CD14-positive monocyte (primary cell): ENCODE measurements around the gene RTP1. TPM values are rescaled to one million over a fixed set of nuclear protein-coding genes. Genes with fewer than 3 reads are reported as not detected.

Experiments
- DNase-seq, 3 donors: peaks; one replicate each; pipeline ENCODE4 v3.0.0-alpha.2; 2011 to 2022
- H2AFZ ChIP-seq: 2 replicates; pipeline ENCODE4 v1.6.0; 2012; ENCODE audit warnings: mild to moderate bottlenecking, low read depth, low read length, inconsistent platforms; ENCODE audit not compliant: insufficient read depth, poor library complexity, severe bottlenecking
- H3K27ac ChIP-seq, 2 donors: 1 replicate in 1 of 2; 2 replicates in 1 of 2; pipeline ENCODE4 v1.5.1; 2012 to 2013; ENCODE audit warnings: low read length in 2 of 2, control low read depth in 1 of 2, inconsistent platforms in 1 of 2, low read depth in 1 of 2, mild to moderate bottlenecking in 1 of 2
- H3K27me3 ChIP-seq, 2 donors: one replicate each; pipeline versions ENCODE4 v1.6.0 to v1.6.1; 2011 to 2013; ENCODE audit warnings: low read length in 2 of 2; ENCODE audit not compliant: control insufficient read depth in 2 of 2, insufficient read depth in 2 of 2
- H3K36me3 ChIP-seq, 2 donors: replicated peaks in 1 of 2; 1 replicate in 1 of 2; 2 replicates in 1 of 2; pipeline versions ENCODE4 v1.5.1 to v1.6.1; 2012 to 2013; ENCODE audit warnings: low read length in 2 of 2, control low read depth in 1 of 2, inconsistent platforms in 1 of 2, mild to moderate bottlenecking in 1 of 2; ENCODE audit not compliant: insufficient read depth in 2 of 2, control insufficient read depth in 1 of 2
- H3K4me1 ChIP-seq, 2 donors: 1 replicate in 1 of 2; 2 replicates in 1 of 2; pipeline versions ENCODE4 v1.5.1 to v1.6.1; 2012 to 2013; ENCODE audit warnings: low read length in 2 of 2, control low read depth in 1 of 2, inconsistent platforms in 1 of 2, mild to moderate bottlenecking in 1 of 2, moderate library complexity in 1 of 2; ENCODE audit not compliant: insufficient read depth in 2 of 2, control insufficient read depth in 1 of 2
- H3K4me2 ChIP-seq: replicated peaks from 2 replicates; pipeline ENCODE3; 2012; ENCODE audit warnings: low read length, moderate library complexity, mild to moderate bottlenecking; ENCODE audit not compliant: poor library complexity, severe bottlenecking; ENCODE audit errors: extremely low read depth
- H3K4me3 ChIP-seq, 3 experiments: fragments of 200-600 bp in 1 of 3; sonication (generic) in 1 of 3; replicated peaks in 1 of 3; 1 replicate in 2 of 3; 2 replicates in 1 of 3; pipeline ENCODE4 v1.5.1; 2011 to 2013; ENCODE audit warnings: low read length in 3 of 3, mild to moderate bottlenecking in 3 of 3, control low read depth in 2 of 3, low read depth in 2 of 3, inconsistent platforms in 1 of 3, moderate library complexity in 1 of 3
- H3K79me2 ChIP-seq: 2 replicates; pipeline ENCODE4 v1.6.0; 2012; ENCODE audit warnings: mild to moderate bottlenecking, control low read depth, inconsistent platforms, low read length, moderate library complexity; ENCODE audit not compliant: insufficient read depth
- H3K9ac ChIP-seq: 2 replicates; pipeline ENCODE4 v1.6.0; 2017; ENCODE audit warnings: low read length, mild to moderate bottlenecking; ENCODE audit not compliant: insufficient read depth, poor library complexity, severe bottlenecking
- H3K9me3 ChIP-seq, 2 donors: replicated peaks in 1 of 2; 1 replicate in 1 of 2; 2 replicates in 1 of 2; pipeline versions ENCODE4 v1.5.1 to v1.6.1; 2012 to 2013; ENCODE audit warnings: low read length in 2 of 2, control low read depth in 1 of 2; ENCODE audit not compliant: control insufficient read depth in 1 of 2, insufficient read depth in 1 of 2
- H4K20me1 ChIP-seq: 2 replicates; pipeline ENCODE4 v1.6.0; 2012; ENCODE audit warnings: mild to moderate bottlenecking, low read length, control low read depth, moderate library complexity; ENCODE audit not compliant: insufficient read depth
- H3K27ac Mint-ChIP-seq, 7 donors: one replicate each; pipeline ENCODE4 v1.8.0; 2020; ENCODE audit warnings: mild to moderate bottlenecking in 7 of 7, mixed read lengths in 7 of 7, moderate library complexity in 6 of 7, inconsistent platforms in 2 of 7
- H3K27me3 Mint-ChIP-seq, 3 donors: one replicate each; pipeline ENCODE4 v1.8.0; 2021 to 2022; ENCODE audit warnings: low read depth in 3 of 3, mild to moderate bottlenecking in 3 of 3, mixed read lengths in 3 of 3, moderate library complexity in 3 of 3, inconsistent platforms in 1 of 3
- H3K36me3 Mint-ChIP-seq, 2 donors: one replicate each; pipeline ENCODE4 v1.8.0; 2020; ENCODE audit warnings: mixed read lengths in 2 of 2, inconsistent platforms in 1 of 2, mild to moderate bottlenecking in 1 of 2
- H3K4me1 Mint-ChIP-seq: one replicate; pipeline ENCODE4 v1.8.0; 2020; ENCODE audit warnings: mild to moderate bottlenecking, mixed read lengths
- H3K4me3 Mint-ChIP-seq, 2 donors: one replicate each; pipeline ENCODE4 v1.8.0; 2020; ENCODE audit warnings: mild to moderate bottlenecking in 2 of 2, mixed read lengths in 2 of 2, moderate library complexity in 1 of 2
- H3K9me3 Mint-ChIP-seq, 7 donors: one replicate each; pipeline ENCODE4 v1.8.0; 2020 to 2022; ENCODE audit warnings: mixed read lengths in 7 of 7, mild to moderate bottlenecking in 6 of 7, moderate library complexity in 6 of 7, inconsistent platforms in 2 of 7
- CTCF ChIP-seq: fragments of 200-600 bp; IDR thresholded peaks from one replicate; pipeline ENCODE4 v1.8.0; 2022; ENCODE audit warnings: antibody characterized with exemption, mild to moderate bottlenecking
- WGBS: methylation state at CpG from one replicate; pipeline ENCODE4 v1.1.5; 2013; ENCODE audit warnings: missing lambda C conversion rate; ENCODE audit not compliant: insufficient coverage; 5-methylcytosine and 5-hydroxymethylcytosine counted together
- intact Hi-C, 2 donors: fragments of 100-400 bp; cut with micrococcal nuclease; formaldehyde crosslinking; loops; one replicate each; pipeline versions ENCODE4 v1.15.0 to v1.15.1; 2023
- polyA plus RNA-seq, 3 donors: library from polyadenylated mRNA; depleted of rRNA in 1 of 3; unstranded in 2 of 3; stranded (reverse) in 1 of 3; fragments of 300-500 nt in 2 of 3; fragments of >200 nt in 1 of 3; fragmentation: Illumina TruSeq in 2 of 3; gene quantifications; 1 replicate in 2 of 3; 2 replicates in 1 of 3; pipeline ENCODE4 v1.2.3, GENCODE V29; 2012 to 2021

RTP1 gene
- polyA plus RNA-seq, 3 donors, result not detected

- Histone ChIP-seq H3K36me3 (no peaks in the 10 kb centered on the region), H3K4me1 (no peaks in the 10 kb centered on the region), H3K79me2 (no peaks in the 10 kb centered on the region), H4K20me1 (no peaks in the 10 kb centered on the region), H3K27ac (no peak overlapping the region), H3K27me3 (no peaks in the 10 kb centered on the region), H3K9ac (no peak overlapping the region), H2AFZ (no peak overlapping the region), H3K4me3 (no peak overlapping the region), H3K9me3 (peaks cover 5 to 10% of the 10 kb centered on the region in 2 donors), H3K4me2 (no peak overlapping the region)
- peak; percentile 5 to 31 (median 22) for DNase-seq
- WGBS, result 78% methylated on average over 2 of the region's 2 CpGs
- no peak overlapping the region for H3K4me3 Mint-ChIP-seq
- H3K9me3 Mint-ChIP-seq, result peaks cover 4 to 16% (median 7%) of the 10 kb centered on the region in 7 donors
- intact Hi-C loops, result no loop called here
- no peaks in the 10 kb centered on the region for H3K4me1 Mint-ChIP-seq
- H3K27me3 Mint-ChIP-seq, result peaks cover 2 to 7% (median 2%) of the 10 kb centered on the region in 3 donors
- H3K27ac Mint-ChIP-seq, result peak overlapping the region in 1 of 7 donors; percentile 34
- peak; percentile 37 for TF ChIP-seq CTCF
- no peaks in the 10 kb centered on the region for H3K36me3 Mint-ChIP-seq
These were observed 46.7 kb upstream of the RTP1 start for GRCh38 chr3:187150599-187150998.

- Mint-ChIP-seq H3K9me3 (peaks cover 7 to 27% (median 15%) of the 10 kb centered on the region in 7 donors), H3K36me3 (no peaks in the 10 kb centered on the region), H3K27me3 (peaks cover 0 to 7% (median 6%) of the 10 kb centered on the region in 3 donors), H3K27ac (peak overlapping the region in 1 of 7 donors; percentile 8), H3K4me3 (no peak overlapping the region), H3K4me1 (no peaks in the 10 kb centered on the region)
- TF ChIP-seq CTCF, result no peak
- H3K27ac ChIP-seq, result no peak overlapping the region
- peaks cover 7 to 13% of the 10 kb centered on the region in 2 donors for H3K9me3 ChIP-seq
- no peak overlapping the region for H2AFZ ChIP-seq
- no peaks in the 10 kb centered on the region for H4K20me1 ChIP-seq
- no peak overlapping the region for H3K9ac ChIP-seq
- H3K36me3 ChIP-seq, result no peaks in the 10 kb centered on the region
- H3K79me2 ChIP-seq, result no peaks in the 10 kb centered on the region
- H3K4me3 ChIP-seq, result no peak overlapping the region
- no peak overlapping the region for H3K4me2 ChIP-seq
- no peak for DNase-seq
- H3K27me3 ChIP-seq, result no peaks in the 10 kb centered on the region
- no peaks in the 10 kb centered on the region for H3K4me1 ChIP-seq
- intact Hi-C loops, result no loop called here
These were observed 35.7 kb upstream of the RTP1 start for GRCh38 chr3:187161556-187161955.
